ENCODE measurements around the gene SLX4.

Gene SLX4

GRCh38 chr16:3548859-3549258, 62.5 kb downstream of the SLX4 start:
- DNase-seq = no peak

- DNase-seq = no peak
These were observed 63.0 kb downstream of the SLX4 start for GRCh38 chr16:3548445-3548844.

- DNase-seq = no peak
These were observed 64.3 kb downstream of the SLX4 start for GRCh38 chr16:3546986-3547682.

- no peak for DNase-seq
These were observed 68.6 kb downstream of the SLX4 start for GRCh38 chr16:3542601-3543373.

- DNase-seq = no peak
These were observed 69.8 kb downstream of the SLX4 start for GRCh38 chr16:3541527-3542155.

- no peak for DNase-seq
These were observed 73.2 kb downstream of the SLX4 start for GRCh38 chr16:3538222-3538621.

GRCh38 chr16:3536851-3537250, 74.6 kb downstream of the SLX4 start:
- no peak for DNase-seq

- DNase-seq = no peak
These were observed 75.1 kb downstream of the SLX4 start for GRCh38 chr16:3536271-3536731.

- DNase-seq = no peak
These were observed 77.3 kb downstream of the SLX4 start for GRCh38 chr16:3534126-3534525.

GRCh38 chr16:3532741-3533140, 78.7 kb downstream of the SLX4 start:
- DNase-seq = no peak

Measured in NCI-H526 treated with DMSO at 0.1 percent for 48 hours (cell line).